ENCODE measurements around the gene AKT2.

Gene AKT2

GRCh38 chr19:40262422-40262821 is 22.7 kb downstream of the AKT2 start:
- TF ChIP-seq, protein P1, sequence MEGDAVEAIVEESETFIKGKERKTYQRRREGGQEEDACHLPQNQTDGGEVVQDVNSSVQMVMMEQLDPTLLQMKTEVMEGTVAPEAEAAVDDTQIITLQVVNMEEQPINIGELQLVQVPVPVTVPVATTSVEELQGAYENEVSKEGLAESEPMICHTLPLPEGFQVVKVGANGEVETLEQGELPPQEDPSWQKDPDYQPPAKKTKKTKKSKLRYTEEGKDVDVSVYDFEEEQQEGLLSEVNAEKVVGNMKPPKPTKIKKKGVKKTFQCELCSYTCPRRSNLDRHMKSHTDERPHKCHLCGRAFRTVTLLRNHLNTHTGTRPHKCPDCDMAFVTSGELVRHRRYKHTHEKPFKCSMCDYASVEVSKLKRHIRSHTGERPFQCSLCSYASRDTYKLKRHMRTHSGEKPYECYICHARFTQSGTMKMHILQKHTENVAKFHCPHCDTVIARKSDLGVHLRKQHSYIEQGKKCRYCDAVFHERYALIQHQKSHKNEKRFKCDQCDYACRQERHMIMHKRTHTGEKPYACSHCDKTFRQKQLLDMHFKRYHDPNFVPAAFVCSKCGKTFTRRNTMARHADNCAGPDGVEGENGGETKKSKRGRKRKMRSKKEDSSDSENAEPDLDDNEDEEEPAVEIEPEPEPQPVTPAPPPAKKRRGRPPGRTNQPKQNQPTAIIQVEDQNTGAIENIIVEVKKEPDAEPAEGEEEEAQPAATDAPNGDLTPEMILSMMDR (conservative IDR thresholded peaks at IDR 0.05; ENCODE audit: low read depth, low read length), result no peak
- no peak overlapping the region for H3K4me3 ChIP-seq (ENCODE audit: low read length)
- DNase-seq (ENCODE audit: low read depth), result no peak

GRCh38 chr19:40261631-40262030 is 23.5 kb downstream of the AKT2 start:
- DNase-seq (ENCODE audit: low read depth), result no peak
- no peak overlapping the region for H3K4me3 ChIP-seq (ENCODE audit: low read length)
- TF ChIP-seq, protein P1 (conservative IDR thresholded peaks at IDR 0.05; ENCODE audit: low read depth, low read length), result no peak

GRCh38 chr19:40257096-40257517 is 28.0 kb downstream of the AKT2 start:
- no peak for DNase-seq (ENCODE audit: low read depth)

GRCh38 chr19:40256512-40256911 is 28.6 kb downstream of the AKT2 start:
- H3K4me3 ChIP-seq (ENCODE audit: low read length), result no peak overlapping the region
- no peak for DNase-seq (ENCODE audit: low read depth)
- TF ChIP-seq, protein P1 (conservative IDR thresholded peaks at IDR 0.05; ENCODE audit: low read depth, low read length), result no peak

More at GRCh38 chr19:40257096-40257517, 28.0 kb downstream of the AKT2 start:
- TF ChIP-seq, protein P1 (conservative IDR thresholded peaks at IDR 0.05; ENCODE audit: low read depth, low read length), result no peak
- H3K4me3 ChIP-seq (ENCODE audit: low read length), result no peak overlapping the region

GRCh38 chr19:40255619-40256166 is 29.5 kb downstream of the AKT2 start:
- TF ChIP-seq, protein P1 (conservative IDR thresholded peaks at IDR 0.05; ENCODE audit: low read depth, low read length), result no peak
- no peak for DNase-seq (ENCODE audit: low read depth)
- H3K4me3 ChIP-seq (ENCODE audit: low read length), result no peak overlapping the region

DNA sequence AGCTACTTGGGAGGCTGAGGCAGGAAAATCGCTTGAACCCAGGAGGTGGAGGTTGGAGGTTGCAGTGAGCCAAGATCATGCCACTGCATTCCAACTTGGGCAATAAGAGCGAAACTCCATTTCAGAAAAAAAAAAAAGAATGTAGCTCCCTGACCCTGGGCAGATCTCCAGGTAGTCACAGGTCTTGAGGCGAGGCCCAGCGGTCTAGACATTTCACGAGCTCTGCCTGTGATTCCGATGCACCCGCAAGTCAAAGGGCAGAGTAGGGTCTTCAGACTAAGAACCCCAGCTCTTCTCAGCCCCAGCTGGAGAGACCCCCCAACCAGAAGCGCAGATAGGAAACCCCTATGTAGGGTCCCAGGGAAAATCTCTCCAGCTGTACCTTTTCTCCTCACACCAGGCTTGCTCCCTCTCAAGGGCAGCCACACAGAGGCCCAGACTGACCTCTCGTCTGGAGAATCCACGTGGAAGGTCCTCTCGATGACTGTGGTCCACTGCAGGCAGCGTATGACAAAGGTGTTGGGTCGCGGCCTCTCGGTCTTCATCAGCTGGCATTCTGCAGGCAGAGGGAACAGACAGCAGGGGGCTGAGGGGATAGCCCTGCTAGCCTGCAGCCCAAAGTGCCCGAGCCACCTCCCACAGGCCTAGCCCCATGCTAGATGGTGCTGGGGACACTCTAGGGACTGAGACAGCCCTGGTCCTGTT is 30.3 kb downstream of the AKT2 start:
- H3K4me3 ChIP-seq (ENCODE audit: low read length), result no peak overlapping the region
- TF ChIP-seq, protein P1 (conservative IDR thresholded peaks at IDR 0.05; ENCODE audit: low read depth, low read length), result no peak
- no peak for DNase-seq (ENCODE audit: low read depth)

DNA sequence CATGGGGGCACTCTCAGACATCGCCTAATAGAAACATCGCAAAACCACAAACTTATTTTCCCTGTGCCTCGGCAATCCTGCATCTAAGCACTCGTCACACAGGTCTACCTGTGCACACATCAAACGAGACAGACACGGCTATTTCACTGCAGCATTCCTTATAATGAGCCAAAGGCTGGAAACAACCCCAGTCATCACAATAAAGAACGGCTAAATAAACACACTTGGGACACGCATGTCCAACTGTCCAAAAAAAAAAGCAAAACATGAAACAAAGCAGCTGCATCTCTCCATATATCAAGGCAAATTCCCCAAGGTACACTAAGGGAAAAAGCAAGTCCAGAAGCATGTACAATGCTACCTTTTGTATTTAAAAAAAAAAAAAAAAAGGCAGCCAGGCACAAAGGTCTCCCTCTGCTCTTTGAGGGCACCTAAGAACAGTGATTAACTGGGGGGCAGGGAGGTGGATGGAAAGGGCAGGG is 31.5 kb downstream of the AKT2 start:
- H3K4me3 ChIP-seq (ENCODE audit: low read length), result no peak overlapping the region
- DNase-seq (ENCODE audit: low read depth), result no peak
- TF ChIP-seq, protein P1 (conservative IDR thresholded peaks at IDR 0.05; ENCODE audit: low read depth, low read length), result no peak
